Smooth muscle cell (in vitro differentiated cells): ENCODE data around the gene TEX101. TPM values are rescaled to one million over a fixed set of nuclear protein-coding genes. Genes with fewer than 3 reads are reported as not detected.
"Not testable (repeated sequence)": the region's sequence is repeated elsewhere in the genome, so short reads cannot be mapped to it uniquely, and the experiment has no call there.

ENCODE experiments used
- DNase-seq: peaks from one replicate; lab custom pipeline; 2025; ENCODE audit not compliant: unreplicated experiment; lab: John Stamatoyannopoulos, UW
- H2AFZ ChIP-seq: fragments of 200-600 bp; sonication (generic); 2 replicates; pipeline ENCODE4 v1.6.0; 2016; ENCODE audit warnings: antibody characterized with exemption, low read depth, mild to moderate bottlenecking
- H3F3A ChIP-seq: fragments of 200-600 bp; sonication (generic); 2 replicates; pipeline ENCODE4 v1.6.0; 2017; ENCODE audit warnings: antibody characterized with exemption, low read depth
- H3K27ac ChIP-seq: fragments of 200-600 bp; sonication (generic); 2 replicates; pipeline ENCODE4 v1.5.1; 2016; ENCODE audit warnings: low read depth, mild to moderate bottlenecking
- H3K27me3 ChIP-seq: fragments of 200-600 bp; sonication (generic); 2 replicates; pipeline ENCODE4 v1.6.1; 2016; ENCODE audit warnings: low read depth, mild to moderate bottlenecking
- H3K36me3 ChIP-seq: fragments of 200-600 bp; sonication (generic); 2 replicates; pipeline ENCODE4 v1.5.1; 2016; ENCODE audit warnings: low read depth
- H3K4me1 ChIP-seq: fragments of 200-600 bp; sonication (generic); 2 replicates; pipeline ENCODE4 v1.5.1; 2016; ENCODE audit warnings: low read depth
- H3K4me2 ChIP-seq: fragments of 200-600 bp; sonication (generic); 2 replicates; pipeline ENCODE4 v1.6.0; 2016; ENCODE audit warnings: mild to moderate bottlenecking
- H3K4me3 ChIP-seq: fragments of 200-600 bp; sonication (generic); 2 replicates; pipeline ENCODE4 v1.5.1; 2016; ENCODE audit warnings: mild to moderate bottlenecking
- H3K79me2 ChIP-seq: fragments of 200-600 bp; sonication (generic); 2 replicates; pipeline ENCODE4 v1.6.0; 2016; ENCODE audit warnings: low read depth, mild to moderate bottlenecking
- H3K9ac ChIP-seq: fragments of 200-600 bp; sonication (generic); 2 replicates; pipeline ENCODE4 v1.6.0; 2016; ENCODE audit warnings: low read depth
- H3K9me3 ChIP-seq: fragments of 200-600 bp; sonication (generic); replicated peaks from 2 replicates; pipeline ENCODE4 v1.5.1; 2016; ENCODE audit warnings: low read depth
- H4K20me1 ChIP-seq: fragments of 200-600 bp; sonication (generic); 2 replicates; pipeline ENCODE4 v1.6.0; 2016; ENCODE audit warnings: low read depth
- WGBS: methylation state at CpG from one replicate; pipeline ENCODE4 v1.1.7; 2016; ENCODE audit warnings: low lambda C conversion rate; 5-methylcytosine and 5-hydroxymethylcytosine counted together
- polyA plus RNA-seq: library from polyadenylated mRNA; unstranded; fragments of >200 nt; fragmentation: Nextera tagmentation; extraction: Ambion mirVana; gene quantifications from 2 replicates; pipeline ENCODE4 v1.2.1, GENCODE V29; 2016
- total RNA-seq: library from RNA; depleted of rRNA; stranded (reverse); fragments of >200 nt; gene quantifications from 2 replicates; pipeline ENCODE4 v1.2.3, GENCODE V29; 2014
- TF ChIP-seq, protein P1 (sequence below): fragments of 200-600 bp; sonication (generic); IDR thresholded peaks from 2 replicates; pipeline ENCODE4 v1.5.1; 2017; ENCODE audit warnings: borderline replicate concordance, mild to moderate bottlenecking, antibody characterized with exemption; ENCODE audit not compliant: insufficient read depth, poor library complexity, severe bottlenecking

The TEX101 gene
- total and polyA plus RNA-seq, 2 experiments from 2014 or later, result not detected

DNA sequence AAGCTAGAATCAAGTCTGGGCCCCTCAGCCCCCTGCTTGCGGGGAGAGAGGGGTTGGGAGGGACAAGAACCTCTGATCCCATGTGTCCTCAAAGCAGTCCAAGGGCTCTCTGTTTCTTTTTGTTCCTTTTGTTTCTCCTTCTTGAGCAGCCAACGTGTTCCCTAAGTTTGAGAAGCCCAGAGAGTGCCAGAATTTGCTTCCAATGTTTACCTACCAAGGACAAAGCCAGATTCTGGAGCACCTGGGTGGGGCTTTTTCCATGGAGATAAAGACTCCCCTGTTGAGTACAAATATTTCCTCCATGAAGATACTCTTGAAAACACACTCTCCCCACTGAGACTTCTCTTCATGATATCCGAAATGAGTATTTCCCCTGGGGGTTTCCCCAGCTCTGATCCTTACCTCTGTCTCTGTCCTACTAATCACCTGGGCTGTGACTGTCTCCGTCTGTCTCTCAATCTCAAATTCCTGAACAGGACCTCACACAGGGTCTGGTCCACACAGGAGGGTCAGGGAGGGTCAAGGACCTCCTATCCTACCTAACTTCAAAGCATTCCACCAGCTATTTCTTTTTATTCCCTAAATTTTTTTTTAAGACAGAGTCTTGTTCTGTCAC, 33.8 kb upstream of the TEX101 start:
- no peaks in the 10 kb centered on the region for H3F3A ChIP-seq
- no peak overlapping the region for H3K4me2 ChIP-seq
- H3K27me3 ChIP-seq, result no peaks in the 10 kb centered on the region
- H3K4me1 ChIP-seq, result no peaks in the 10 kb centered on the region
- H2AFZ ChIP-seq, result no peak overlapping the region
- no peak overlapping the region for H3K9ac ChIP-seq
- H3K36me3 ChIP-seq, result no peaks in the 10 kb centered on the region
- no peaks in the 10 kb centered on the region for H3K79me2 ChIP-seq
- H4K20me1 ChIP-seq, result no peaks in the 10 kb centered on the region
- WGBS, result 62% methylated on average over 4 of the region's 4 CpGs
- TF ChIP-seq, protein P1, sequence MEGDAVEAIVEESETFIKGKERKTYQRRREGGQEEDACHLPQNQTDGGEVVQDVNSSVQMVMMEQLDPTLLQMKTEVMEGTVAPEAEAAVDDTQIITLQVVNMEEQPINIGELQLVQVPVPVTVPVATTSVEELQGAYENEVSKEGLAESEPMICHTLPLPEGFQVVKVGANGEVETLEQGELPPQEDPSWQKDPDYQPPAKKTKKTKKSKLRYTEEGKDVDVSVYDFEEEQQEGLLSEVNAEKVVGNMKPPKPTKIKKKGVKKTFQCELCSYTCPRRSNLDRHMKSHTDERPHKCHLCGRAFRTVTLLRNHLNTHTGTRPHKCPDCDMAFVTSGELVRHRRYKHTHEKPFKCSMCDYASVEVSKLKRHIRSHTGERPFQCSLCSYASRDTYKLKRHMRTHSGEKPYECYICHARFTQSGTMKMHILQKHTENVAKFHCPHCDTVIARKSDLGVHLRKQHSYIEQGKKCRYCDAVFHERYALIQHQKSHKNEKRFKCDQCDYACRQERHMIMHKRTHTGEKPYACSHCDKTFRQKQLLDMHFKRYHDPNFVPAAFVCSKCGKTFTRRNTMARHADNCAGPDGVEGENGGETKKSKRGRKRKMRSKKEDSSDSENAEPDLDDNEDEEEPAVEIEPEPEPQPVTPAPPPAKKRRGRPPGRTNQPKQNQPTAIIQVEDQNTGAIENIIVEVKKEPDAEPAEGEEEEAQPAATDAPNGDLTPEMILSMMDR, result no peak
- no peak for DNase-seq
- H3K4me3 ChIP-seq, result no peak overlapping the region
- H3K9me3 ChIP-seq, result no peaks in the 10 kb centered on the region
- H3K27ac ChIP-seq, result no peak overlapping the region

DNA sequence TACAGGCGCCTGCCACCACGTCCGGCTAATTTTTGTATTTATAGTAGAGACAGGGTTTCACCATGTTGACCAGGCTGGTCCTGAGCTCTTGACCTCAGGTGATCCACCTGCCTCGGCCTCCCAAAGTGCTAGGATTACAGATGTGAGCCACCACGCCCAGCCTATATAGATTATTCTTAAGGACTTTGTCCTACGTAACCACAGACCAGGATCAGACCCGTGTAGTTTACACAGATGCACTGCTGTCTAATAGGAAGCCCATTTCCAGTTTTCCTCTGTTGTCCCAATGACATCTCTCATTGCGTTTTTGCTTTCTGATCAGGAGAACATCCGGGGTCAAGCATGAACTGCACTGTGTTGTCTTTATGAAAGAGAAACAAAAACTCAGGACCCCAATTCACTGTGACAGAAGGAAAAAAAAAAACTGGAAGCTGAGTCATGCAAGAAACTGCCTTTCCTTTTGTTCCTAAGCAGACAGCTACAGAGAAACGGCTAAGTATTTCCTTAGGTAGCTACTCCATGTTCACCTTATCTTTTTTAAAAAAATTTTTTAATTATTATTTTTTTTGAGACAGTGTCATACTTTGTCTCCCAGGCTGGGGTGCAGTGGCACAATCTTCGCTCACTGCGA, 32.0 kb upstream of the TEX101 start:
- H3K27ac ChIP-seq, DNase-seq, H3F3A ChIP-seq, H3K27me3 ChIP-seq, H4K20me1 ChIP-seq, H3K4me3 ChIP-seq, H3K36me3 ChIP-seq, H2AFZ ChIP-seq, H3K4me1 ChIP-seq, H3K4me2 ChIP-seq, H3K79me2 ChIP-seq, H3K9ac ChIP-seq, H3K9me3 ChIP-seq: not testable (repeated sequence)
- WGBS, result 87% methylated on average over 12 of the region's 12 CpGs

DNA sequence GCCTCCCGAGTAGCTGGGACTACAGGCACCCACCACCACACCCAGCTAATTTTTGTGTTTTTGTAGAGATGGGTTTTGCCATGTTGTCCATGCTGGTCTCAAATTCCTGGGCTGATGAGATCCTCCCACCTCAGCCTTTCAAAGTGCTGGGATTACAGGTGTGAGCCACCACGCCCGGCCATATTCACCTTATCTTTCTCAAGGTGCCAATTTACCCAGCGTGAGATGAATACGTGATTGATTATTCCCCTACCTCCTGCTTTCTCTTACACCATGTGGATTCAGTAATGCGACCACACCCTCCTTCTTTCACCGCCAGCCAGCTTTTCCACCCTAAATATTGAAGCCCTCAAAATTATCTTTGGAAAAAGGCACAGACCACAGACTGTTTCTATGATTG, 31.4 kb upstream of the TEX101 start:
- DNase-seq, H4K20me1 ChIP-seq, H3K9ac ChIP-seq, H3K4me1 ChIP-seq, H3K36me3 ChIP-seq, H2AFZ ChIP-seq, H3K27ac ChIP-seq, H3K27me3 ChIP-seq, H3K9me3 ChIP-seq, H3K4me2 ChIP-seq, H3F3A ChIP-seq, H3K79me2 ChIP-seq, H3K4me3 ChIP-seq: not testable (repeated sequence)
- WGBS, result 76% methylated on average over 7 of the region's 7 CpGs

DNA sequence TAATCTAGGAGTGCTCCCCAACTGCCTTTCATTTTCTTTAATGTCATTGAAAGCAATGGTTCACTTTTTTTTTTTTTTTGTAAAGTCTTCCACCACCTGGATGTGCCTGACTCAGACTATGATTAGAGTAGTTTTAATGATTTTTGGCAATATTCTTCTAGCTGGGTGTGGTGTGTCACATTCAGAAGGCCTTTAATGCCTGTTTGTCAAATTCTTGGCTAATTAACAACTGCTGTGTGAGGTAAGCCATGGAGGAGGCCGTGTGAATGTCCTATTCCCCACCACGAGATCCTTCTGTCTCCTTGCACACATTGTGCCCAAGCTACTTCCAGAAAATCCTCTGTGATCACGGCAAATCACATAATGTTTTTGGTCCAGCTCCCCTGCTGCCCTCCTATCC, 30.9 kb upstream of the TEX101 start:
- H3K4me3 ChIP-seq, DNase-seq, H3K4me2 ChIP-seq, H3K9ac ChIP-seq, H3K36me3 ChIP-seq, H3K79me2 ChIP-seq, H3K4me1 ChIP-seq, H3K27ac ChIP-seq, H2AFZ ChIP-seq, H3F3A ChIP-seq, H3K9me3 ChIP-seq, H4K20me1 ChIP-seq, H3K27me3 ChIP-seq: not testable (repeated sequence)
- WGBS, result 71% methylated on average over 3 of the region's 3 CpGs

DNA sequence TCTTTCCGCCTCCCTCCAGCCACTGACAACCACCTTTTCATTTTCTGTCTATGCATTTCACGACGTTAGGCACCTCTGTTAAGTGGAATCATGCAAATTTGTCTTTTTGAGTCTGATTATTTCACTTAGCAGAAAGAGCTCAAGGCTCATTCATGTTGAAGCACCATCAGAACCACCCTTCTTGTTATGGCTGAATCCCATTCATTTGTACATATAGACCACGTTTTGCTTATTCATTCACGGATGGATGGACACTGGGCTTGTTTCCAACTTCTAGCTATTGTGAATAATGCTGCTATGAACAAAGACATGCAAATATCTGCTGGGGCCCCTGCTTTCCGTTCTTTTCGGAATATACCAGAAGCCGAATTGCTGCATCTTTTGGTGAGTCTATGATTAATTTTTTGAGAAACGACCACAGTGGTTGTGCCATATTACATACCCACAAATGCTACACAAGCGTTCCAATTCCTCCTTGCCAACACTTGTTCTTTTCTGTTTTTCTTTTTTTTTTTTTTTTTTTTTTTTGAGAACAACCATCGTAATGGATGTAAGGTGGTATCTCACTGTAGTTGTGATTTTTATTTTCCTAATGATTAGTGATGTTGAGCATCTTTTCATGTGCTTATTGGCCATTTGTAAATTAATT, 23.7 kb upstream of the TEX101 start:
- H3K27me3 ChIP-seq, H3K36me3 ChIP-seq, H2AFZ ChIP-seq, H3F3A ChIP-seq, DNase-seq, H3K4me3 ChIP-seq, H3K4me2 ChIP-seq, H3K27ac ChIP-seq, H3K4me1 ChIP-seq, H3K9ac ChIP-seq, H3K79me2 ChIP-seq, H3K9me3 ChIP-seq, H4K20me1 ChIP-seq: not testable (repeated sequence)
- WGBS, result 87% methylated on average over 11 of the region's 11 CpGs

DNA sequence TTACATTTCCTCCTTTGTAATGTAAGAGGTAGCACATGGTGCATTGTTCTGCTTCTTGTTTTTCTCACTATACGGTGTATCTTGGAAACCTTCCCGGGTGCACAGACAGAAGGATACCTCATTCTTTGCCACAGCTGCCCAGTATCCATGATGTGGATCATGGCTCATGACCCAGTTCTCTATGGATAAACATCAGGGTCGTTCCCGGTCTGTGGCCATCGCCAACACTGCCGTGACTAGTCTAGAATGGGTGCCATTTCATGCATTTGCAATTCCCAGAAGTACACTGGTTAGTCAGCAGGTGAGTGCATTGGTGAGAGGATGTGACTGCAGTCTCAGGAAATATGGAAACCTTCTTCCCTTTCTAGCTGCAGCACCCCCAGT, 23.1 kb upstream of the TEX101 start:
- H3K79me2 ChIP-seq, H3K4me3 ChIP-seq, H3K4me2 ChIP-seq, H3K36me3 ChIP-seq, H3K27me3 ChIP-seq, H2AFZ ChIP-seq, H4K20me1 ChIP-seq, H3K9ac ChIP-seq, H3K4me1 ChIP-seq, H3K27ac ChIP-seq, H3F3A ChIP-seq, H3K9me3 ChIP-seq, DNase-seq: not testable (repeated sequence)
- WGBS, result 92% methylated on average over 6 of the region's 6 CpGs

DNA sequence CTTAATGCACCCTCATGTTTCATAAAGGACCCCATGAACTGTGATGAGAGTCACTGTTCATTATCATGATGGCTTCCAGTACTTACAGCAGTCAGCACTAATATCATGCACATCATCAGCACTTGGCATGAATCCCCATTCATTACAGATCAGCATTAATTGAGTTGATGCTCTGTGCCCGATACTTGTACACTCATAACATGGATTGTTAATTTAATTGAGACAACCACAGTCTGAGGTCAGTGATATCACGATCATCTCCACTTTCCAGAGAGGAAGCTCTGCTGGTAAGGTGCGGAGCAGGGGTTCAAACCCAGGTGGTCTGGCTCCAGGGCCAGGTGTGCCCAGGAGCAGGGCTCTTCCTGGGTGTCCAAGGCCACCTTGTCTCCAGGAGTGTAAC, 21.2 kb upstream of the TEX101 start:
- 84% methylated on average over 3 of the region's 3 CpGs for WGBS
- H3K9ac ChIP-seq, H3K9me3 ChIP-seq, H3F3A ChIP-seq, H3K79me2 ChIP-seq, H2AFZ ChIP-seq, H3K27me3 ChIP-seq, H3K36me3 ChIP-seq, H3K27ac ChIP-seq, H3K4me1 ChIP-seq, H4K20me1 ChIP-seq, H3K4me3 ChIP-seq, H3K4me2 ChIP-seq, DNase-seq: not testable (repeated sequence)
